ENCODE data around the gene ACADS. TPM values are rescaled to one million over a fixed set of nuclear protein-coding genes. Genes with fewer than 3 reads are reported as not detected.

The ACADS gene
- total RNA-seq, 2 experiments from 2014 or later = 15.4 to 15.8 TPM

DNA sequence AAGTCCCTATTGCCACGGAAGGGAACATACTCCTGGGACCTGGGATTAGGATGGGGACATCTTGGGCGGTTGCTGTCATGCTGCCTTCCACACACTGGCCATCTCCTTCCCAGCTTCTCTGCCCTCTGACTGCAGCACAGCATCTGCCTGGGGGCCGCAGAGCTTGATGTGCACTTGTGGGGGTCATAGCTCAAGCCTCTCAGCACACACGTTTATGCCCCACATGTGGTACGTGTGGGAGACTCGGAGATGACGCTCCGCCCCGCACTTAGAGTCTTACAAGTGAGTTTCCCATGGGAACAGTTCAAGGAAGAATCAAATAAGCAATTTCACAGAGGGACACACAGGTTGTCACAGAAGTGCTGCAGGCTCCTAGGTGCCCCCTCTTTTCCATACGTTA lies 8.6 kb downstream of the ACADS start:
- CTCF ChIA-PET = no interaction called here

DNA sequence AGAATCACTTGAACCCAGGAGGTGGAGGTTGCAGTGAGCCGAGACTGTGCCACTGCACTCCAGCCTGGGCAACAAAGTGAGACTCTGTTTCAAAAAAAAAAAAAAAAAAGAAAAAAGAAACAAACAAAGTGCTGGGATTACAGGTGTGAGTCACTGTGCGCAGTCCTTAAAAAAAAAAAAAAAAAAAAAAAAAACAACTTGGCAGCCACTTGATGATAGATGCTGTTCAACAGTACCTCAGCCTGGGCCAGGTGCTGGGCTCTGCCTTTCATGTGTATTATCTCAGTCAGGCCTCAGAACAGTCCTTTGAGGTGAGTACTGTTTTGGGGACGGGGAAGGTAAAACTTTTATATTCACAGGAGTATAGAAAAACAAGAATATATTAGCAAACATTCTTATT lies 9.6 kb downstream of the ACADS start:
- H3K4me1 Mint-ChIP-seq (ENCODE audit: low read depth) = no peaks in the 10 kb centered on the region
- H3K36me3 Mint-ChIP-seq (ENCODE audit: low read depth) = peaks cover 4% of the 10 kb centered on the region
- CTCF ChIA-PET = interaction anchor here (0.6 kb wide), 2 partner anchors 15 to 86 kb away, joined by 3 to 4 read pairs; no protein-coding TSS in a partner anchor
- no peak overlapping the region for H3K27ac Mint-ChIP-seq
- no peak overlapping the region for H3K4me3 Mint-ChIP-seq
- H3K27me3 Mint-ChIP-seq (ENCODE audit: low read depth) = no peaks in the 10 kb centered on the region
- H3K9me3 Mint-ChIP-seq = no peaks in the 10 kb centered on the region
- DNase-seq = no peak
- intact Hi-C loops (cut with micrococcal nuclease) = no loop called here

More for the DNA sequence above, 8.6 kb downstream of the ACADS start:
- H3K27ac Mint-ChIP-seq = no peak overlapping the region
- peaks cover 8% of the 10 kb centered on the region for H3K36me3 Mint-ChIP-seq (ENCODE audit: low read depth)
- no peaks in the 10 kb centered on the region for H3K4me1 Mint-ChIP-seq (ENCODE audit: low read depth)
- DNase-seq = no peak
- intact Hi-C loops (cut with micrococcal nuclease) = no loop called here
- H3K9me3 Mint-ChIP-seq = no peaks in the 10 kb centered on the region
- H3K27me3 Mint-ChIP-seq (ENCODE audit: low read depth) = no peaks in the 10 kb centered on the region
- no peak overlapping the region for H3K4me3 Mint-ChIP-seq

GRCh38 chr12:120736404-120737331 lies 11.0 kb downstream of the ACADS start:
- Mint-ChIP-seq H3K27me3 (ENCODE audit: low read depth) (no peaks in the 10 kb centered on the region), H3K9me3 (no peaks in the 10 kb centered on the region), H3K27ac (no peak overlapping the region), H3K36me3 (ENCODE audit: low read depth) (peaks cover 2% of the 10 kb centered on the region), H3K4me1 (ENCODE audit: low read depth) (no peaks in the 10 kb centered on the region), H3K4me3 (no peak overlapping the region)
- CTCF ChIA-PET = no interaction called here
- intact Hi-C loops (cut with micrococcal nuclease) = no loop called here
- DNase-seq = no peak

DNA sequence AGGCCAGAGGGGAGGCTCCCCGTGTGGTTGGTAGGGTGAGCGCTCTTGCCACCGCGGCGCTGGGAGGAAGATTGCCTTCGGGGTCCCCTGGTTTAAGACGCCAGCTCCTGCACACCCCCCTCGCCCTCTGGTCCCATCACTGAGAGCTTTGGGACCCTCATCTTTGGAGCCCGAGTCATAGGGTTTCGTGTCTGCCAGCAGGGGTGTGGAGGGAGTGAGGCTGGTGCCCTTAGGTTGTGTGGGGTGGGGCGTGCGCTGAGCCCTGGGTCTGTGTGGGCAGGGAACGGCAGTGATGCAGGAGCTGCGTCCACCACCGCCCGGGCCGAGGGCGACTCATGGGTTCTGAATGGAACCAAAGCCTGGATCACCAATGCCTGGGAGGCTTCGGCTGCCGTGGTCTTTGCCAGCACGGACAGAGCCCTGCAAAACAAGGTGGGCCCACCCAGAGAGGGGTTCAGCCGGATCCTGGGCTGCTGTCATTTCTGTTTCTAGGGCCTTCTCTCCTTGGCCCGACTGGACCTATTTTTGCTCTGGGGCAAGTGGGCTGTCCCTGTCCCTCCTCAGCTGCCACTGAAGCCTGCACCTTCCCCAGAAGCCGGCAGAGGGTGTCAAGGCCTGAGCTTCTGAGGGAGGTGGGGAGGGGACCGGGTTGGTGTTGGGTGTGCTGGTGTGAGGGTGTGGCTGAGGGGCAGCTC lies 12.1 kb downstream of the ACADS start:
- no peaks in the 10 kb centered on the region for H3K27me3 Mint-ChIP-seq (ENCODE audit: low read depth)
- intact Hi-C loops (cut with micrococcal nuclease) = no loop called here
- DNase-seq = no peak
- H3K27ac Mint-ChIP-seq = no peak overlapping the region
- no peaks in the 10 kb centered on the region for H3K36me3 Mint-ChIP-seq (ENCODE audit: low read depth)
- no peak overlapping the region for H3K4me3 Mint-ChIP-seq
- no peaks in the 10 kb centered on the region for H3K4me1 Mint-ChIP-seq (ENCODE audit: low read depth)
- CTCF ChIA-PET = no interaction called here
- no peaks in the 10 kb centered on the region for H3K9me3 Mint-ChIP-seq

- H3K36me3 Mint-ChIP-seq (ENCODE audit: low read depth) = no peaks in the 10 kb centered on the region
- no peak overlapping the region for H3K27ac Mint-ChIP-seq
- H3K4me3 Mint-ChIP-seq = no peak overlapping the region
- CTCF ChIA-PET = no interaction called here
- H3K4me1 Mint-ChIP-seq (ENCODE audit: low read depth) = no peaks in the 10 kb centered on the region
- H3K9me3 Mint-ChIP-seq = no peaks in the 10 kb centered on the region
- DNase-seq = no peak
- H3K27me3 Mint-ChIP-seq (ENCODE audit: low read depth) = no peaks in the 10 kb centered on the region
- intact Hi-C loops (cut with micrococcal nuclease) = no loop called here
These were observed 12.8 kb downstream of the ACADS start for GRCh38 chr12:120738252-120739030.

DNA sequence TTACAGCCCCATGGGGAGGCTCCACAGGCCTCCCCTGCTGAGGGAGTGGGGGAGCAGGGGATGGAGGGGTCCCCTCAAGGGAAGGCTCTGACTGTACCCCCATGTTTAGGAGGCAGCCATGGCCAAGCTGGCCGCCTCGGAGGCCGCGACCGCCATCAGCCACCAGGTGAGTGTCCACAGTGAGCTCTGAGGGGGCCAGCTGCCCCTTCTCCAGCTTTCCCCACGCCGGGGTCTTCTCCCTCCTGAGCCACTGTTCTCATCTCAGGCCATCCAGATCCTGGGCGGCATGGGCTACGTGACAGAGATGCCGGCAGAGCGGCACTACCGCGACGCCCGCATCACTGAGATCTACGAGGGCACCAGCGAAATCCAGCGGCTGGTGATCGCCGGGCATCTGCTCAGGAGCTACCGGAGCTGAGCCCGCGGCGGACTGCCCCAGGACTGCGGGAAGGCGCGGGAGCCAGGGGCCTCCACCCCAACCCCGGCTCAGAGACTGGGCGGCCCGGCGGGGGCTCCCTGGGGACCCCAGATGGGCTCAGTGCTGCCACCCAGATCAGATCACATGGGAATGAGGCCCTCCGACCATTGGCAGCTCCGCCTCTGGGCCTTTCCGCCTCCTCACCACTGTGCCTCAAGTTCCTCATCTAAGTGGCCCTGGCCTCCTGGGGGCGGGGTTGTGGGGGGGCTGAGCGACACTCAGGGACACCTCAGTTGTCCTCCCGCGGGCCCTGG lies 13.6 kb downstream of the ACADS start:
- DNase-seq = no peak
- Mint-ChIP-seq H3K36me3 (ENCODE audit: low read depth) (no peaks in the 10 kb centered on the region), H3K4me1 (ENCODE audit: low read depth) (no peaks in the 10 kb centered on the region), H3K27me3 (ENCODE audit: low read depth) (no peaks in the 10 kb centered on the region), H3K4me3 (no peak overlapping the region), H3K9me3 (no peaks in the 10 kb centered on the region), H3K27ac (no peak overlapping the region)
- intact Hi-C loops (cut with micrococcal nuclease) = no loop called here
- CTCF ChIA-PET = no interaction called here

DNA sequence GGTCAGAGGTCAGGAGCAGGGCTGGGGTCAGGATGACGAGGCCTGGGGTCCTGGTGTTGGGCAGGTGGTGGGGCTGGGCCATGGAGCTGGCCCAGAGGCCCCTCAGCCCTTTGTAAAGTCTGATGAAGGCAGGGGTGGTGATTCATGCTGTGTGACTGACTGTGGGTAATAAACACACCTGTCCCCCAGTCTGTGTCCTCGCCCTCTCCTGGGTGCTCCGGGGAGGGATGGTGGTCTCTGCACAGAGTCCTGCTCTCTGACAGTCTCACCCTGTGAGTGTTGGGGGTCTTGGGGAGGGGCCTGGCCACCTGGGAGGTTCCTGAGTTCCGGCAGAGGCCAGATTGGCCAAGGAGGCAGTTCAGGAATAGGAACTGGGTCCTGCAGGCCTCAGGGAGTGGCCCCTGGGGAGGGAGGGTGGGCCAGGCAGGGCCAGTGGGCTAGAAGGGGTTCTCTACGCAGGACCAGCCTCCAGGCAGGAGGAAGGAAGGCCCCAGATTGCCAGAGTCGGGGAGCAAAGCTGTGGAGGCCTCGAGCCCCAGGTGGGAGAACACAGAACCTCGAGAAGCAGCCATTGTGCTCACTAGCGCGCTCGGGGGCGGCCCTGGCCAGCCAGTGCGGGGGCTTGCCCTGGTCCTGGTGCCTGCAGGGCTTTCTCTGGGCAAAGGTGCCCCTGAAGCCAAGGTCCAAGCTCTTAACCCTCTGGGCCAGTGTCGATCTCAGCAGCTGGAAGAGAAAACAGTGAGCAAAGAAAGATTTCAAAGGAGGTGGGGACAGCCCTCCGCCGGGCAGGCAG lies 14.4 kb downstream of the ACADS start:
- CTCF ChIA-PET = interaction anchor here (0.7 kb wide), 1 partner anchor 157 kb away, joined by 3 read pairs; no protein-coding TSS in a partner anchor
- Mint-ChIP-seq H3K27me3 (ENCODE audit: low read depth) (no peaks in the 10 kb centered on the region), H3K27ac (no peak overlapping the region), H3K36me3 (ENCODE audit: low read depth) (no peaks in the 10 kb centered on the region), H3K4me1 (ENCODE audit: low read depth) (no peaks in the 10 kb centered on the region), H3K4me3 (no peak overlapping the region), H3K9me3 (no peaks in the 10 kb centered on the region)
- DNase-seq = no peak
- intact Hi-C loops (cut with micrococcal nuclease) = no loop called here

DNA sequence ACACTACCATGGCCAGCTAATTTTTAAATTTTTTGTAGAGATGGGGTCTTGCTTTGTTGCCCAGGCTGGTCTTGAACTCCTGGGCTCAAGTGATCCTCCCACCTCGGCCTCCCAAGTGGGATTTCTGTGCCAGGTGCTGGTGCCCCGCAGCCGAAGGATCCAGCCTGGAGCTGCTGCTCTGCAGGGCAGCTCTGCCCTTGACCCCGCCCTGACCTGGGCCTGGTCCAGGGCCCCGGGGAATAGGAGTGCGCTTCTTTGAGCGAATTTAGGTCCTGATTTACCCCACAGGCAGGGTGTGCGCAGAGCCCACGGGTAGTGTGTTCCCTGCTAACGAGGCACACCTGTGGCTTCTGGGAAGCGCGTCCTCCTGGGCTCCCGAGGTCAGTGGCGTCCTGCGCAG lies 15.2 kb downstream of the ACADS start:
- Mint-ChIP-seq H3K36me3 (ENCODE audit: low read depth) (no peaks in the 10 kb centered on the region), H3K4me3 (no peak overlapping the region), H3K27ac (no peak overlapping the region), H3K4me1 (ENCODE audit: low read depth) (no peaks in the 10 kb centered on the region), H3K27me3 (ENCODE audit: low read depth) (no peaks in the 10 kb centered on the region), H3K9me3 (no peaks in the 10 kb centered on the region)
- CTCF ChIA-PET = interaction anchor here (0.7 kb wide), 1 partner anchor 158 kb away, joined by 3 read pairs; no protein-coding TSS in a partner anchor
- DNase-seq = no peak
- intact Hi-C loops (cut with micrococcal nuclease) = no loop called here

GRCh38 chr12:120741476-120742421 lies 16.1 kb downstream of the ACADS start:
- CTCF ChIA-PET = interaction anchor here (0.9 kb wide), 1 partner anchor 230 kb away, joined by 3 read pairs; no protein-coding TSS in a partner anchor
- Mint-ChIP-seq H3K4me1 (ENCODE audit: low read depth) (no peaks in the 10 kb centered on the region), H3K27me3 (ENCODE audit: low read depth) (no peaks in the 10 kb centered on the region), H3K27ac (no peak overlapping the region), H3K4me3 (no peak overlapping the region), H3K9me3 (no peaks in the 10 kb centered on the region), H3K36me3 (ENCODE audit: low read depth) (no peaks in the 10 kb centered on the region)
- DNase-seq = no peak
- intact Hi-C loops (cut with micrococcal nuclease) = no loop called here

GRCh38 chr12:120744922-120745493 lies 19.4 kb downstream of the ACADS start:
- Mint-ChIP-seq H3K27me3 (ENCODE audit: low read depth) (no peaks in the 10 kb centered on the region), H3K4me1 (ENCODE audit: low read depth) (no peaks in the 10 kb centered on the region), H3K9me3 (no peaks in the 10 kb centered on the region), H3K27ac (no peak overlapping the region), H3K4me3 (no peak overlapping the region), H3K36me3 (ENCODE audit: low read depth) (no peaks in the 10 kb centered on the region)
- intact Hi-C loops (cut with micrococcal nuclease) = no loop called here
- DNase-seq = no peak
- CTCF ChIA-PET = interaction anchor here (0.6 to 1.0 kb wide), 2 partner anchors 12 to 350 kb away, joined by 4 read pairs; no protein-coding TSS in a partner anchor

All from activated naive CD4-positive, alpha-beta T cell treated with anti-CD3 and anti-CD28 coated beads for 36 hours (primary cell).